Endothelial cell of umbilical vein (primary cell): ENCODE results near the gene KTN1.

Experiments used
- CTCF ChIP-seq, 2 donors: IDR thresholded peaks; 1 replicate in 1 of 2; 2 replicates in 1 of 2; pipeline ENCODE4 v1.5.1; 2011; ENCODE audit warnings: low read length in 2 of 2, mild to moderate bottlenecking in 2 of 2, moderate library complexity in 2 of 2, control low read depth in 1 of 2, inconsistent platforms in 1 of 2, low read depth in 1 of 2; ENCODE audit not compliant: insufficient read depth in 1 of 2; ENCODE audit errors: extremely low read depth in 1 of 2
- EZH2 ChIP-seq: IDR thresholded peaks from 2 replicates; pipeline ENCODE4 v1.6.1; 2012; ENCODE audit warnings: borderline replicate concordance, low read depth, mild to moderate bottlenecking, moderate library complexity, low read length, inconsistent platforms; ENCODE audit not compliant: severe bottlenecking
- JUN ChIP-seq: IDR thresholded peaks from 2 replicates; pipeline ENCODE4 v1.6.1; 2011; ENCODE audit warnings: borderline replicate concordance, low read depth; ENCODE audit not compliant: insufficient read length, insufficient read depth
- MAX ChIP-seq: IDR thresholded peaks from 2 replicates; pipeline ENCODE4 v1.6.1; 2011; ENCODE audit not compliant: insufficient read depth, insufficient read length
- MYC ChIP-seq: IDR thresholded peaks from one replicate; pipeline ENCODE4 v1.6.1; 2011; ENCODE audit warnings: mild to moderate bottlenecking, low read depth, low read length
- POLR2A ChIP-seq: IDR thresholded peaks from 2 replicates; pipeline ENCODE4 v1.6.1; 2012; ENCODE audit warnings: low read depth, mild to moderate bottlenecking, control low read depth, low read length
- POLR2AphosphoS5 ChIP-seq: IDR thresholded peaks from 2 replicates; pipeline ENCODE4 v1.6.1; 2012; ENCODE audit warnings: low read depth, mild to moderate bottlenecking, control low read depth, low read length, moderate library complexity; ENCODE audit not compliant: insufficient read depth

GRCh38 chr14:55650992-55651391, 71.0 kb downstream of the KTN1 start:
- TF ChIP-seq POLR2AphosphoS5 (no peak), CTCF (IDR thresholded peaks at IDR 0.05; ENCODE audit: extremely low read depth in 1 of 2, insufficient read depth in 1 of 2, low read depth in 1 of 2, low read length in 2 of 2) (no peak), MAX (no peak), JUN (no peak), POLR2A (no peak), EZH2 (no peak), MYC (no peak)
